ENCODE results near the gene ENOX1. TPM values are rescaled to one million over a fixed set of nuclear protein-coding genes. Genes with fewer than 3 reads are reported as not detected.

Gene ENOX1
- total and polyA plus RNA-seq, 2 of the 8 experiments (the other 6 are each of a cell fraction or from before 2014, with no cell fraction given) = 0.23 to 0.37 TPM

GRCh38 chr13:43799191-43799590, 12.4 kb upstream of the ENOX1 start:
- ChIA-PET CTCF (ENCODE audit: partially characterized antibody) (no interaction called here), POLR2A (ENCODE audit: partially characterized antibody) (no interaction called here)
- H3K4me1 ChIP-seq (replicated peaks in 1 of 4; ENCODE audit: control insufficient read depth in 3 of 4, insufficient read depth in 4 of 4, low read length in 3 of 4) = no peaks in the 10 kb centered on the region
- no peaks in the 10 kb centered on the region for H3K36me3 ChIP-seq (ENCODE audit: control insufficient read depth in 2 of 4, insufficient read depth in 4 of 4, low read length in 3 of 4)
- no peak overlapping the region for H2AK5ac ChIP-seq (ENCODE audit: low read depth, low read length)
- H3K79me1 ChIP-seq (ENCODE audit: low read depth, low read length) = no peaks in the 10 kb centered on the region
- H2BK20ac ChIP-seq (ENCODE audit: low read length) = no peak overlapping the region
- H4K91ac ChIP-seq (replicated peaks; ENCODE audit: insufficient read length, low read length) = no peak overlapping the region
- no peaks in the 10 kb centered on the region for H3K23me2 ChIP-seq (ENCODE audit: low read depth, low read length)
- H4K5ac ChIP-seq (ENCODE audit: insufficient read length, low read depth, low read length) = no peak overlapping the region
- H3K79me2 ChIP-seq (ENCODE audit: control insufficient read depth in 1 of 2, insufficient read depth in 2 of 2, low read length in 2 of 2) = no peaks in the 10 kb centered on the region
- DNase-seq (ENCODE audit: low read depth in 1 of 2, low spot score in 2 of 2) (no peak), FAIRE-seq (no peak)
- H3K27ac ChIP-seq (ENCODE audit: low read depth, low read length) = no peak overlapping the region
- H3K23ac ChIP-seq (ENCODE audit: insufficient read length) = no peak overlapping the region
- H3K4me2 ChIP-seq (ENCODE audit: insufficient read depth in 1 of 2, low read depth in 2 of 2, low read length in 2 of 2) = no peak overlapping the region
- no peak overlapping the region for H2BK5ac ChIP-seq (ENCODE audit: low read depth, low read length)
- no peak overlapping the region for H3K4me3 ChIP-seq (ENCODE audit: extremely low read depth in 1 of 4, insufficient read depth in 2 of 4, low read depth in 3 of 4, low read length in 4 of 4)
- no peak overlapping the region for H3K14ac ChIP-seq (ENCODE audit: insufficient read length)
- H3K56ac ChIP-seq (replicated peaks; ENCODE audit: insufficient read length, low read depth, low read length) = no peak overlapping the region
- 94% methylated on average over 4 of the region's 4 CpGs; no CpG with 5 or more reads in 1 of the 2 experiments for WGBS, 2 experiments (ENCODE audit: extremely low coverage in 1 of 2, insufficient coverage in 1 of 2, insufficient read length in 1 of 2, insufficient replicate concordance in 2 of 2, low coverage in 1 of 2, low lambda C conversion rate in 2 of 2, missing lambda C conversion rate in 1 of 2)
- no peaks in the 10 kb centered on the region for H3K27me3 ChIP-seq (replicated peaks in 1 of 4; ENCODE audit: control insufficient read depth in 3 of 4, extremely low read depth in 1 of 4, insufficient read depth in 3 of 4, low read length in 3 of 4)
- no peak overlapping the region for H2BK120ac ChIP-seq (replicated peaks; ENCODE audit: low read depth, low read length)
- no peak for TF ChIP-seq RXRA (IDR thresholded peaks at IDR 0.05; ENCODE audit: insufficient read depth, low read depth, low read length)
- TF ChIP-seq MAFK (IDR thresholded peaks at IDR 0.05; ENCODE audit: low read depth, low read length) = no peak
- TF ChIP-seq, protein P1, sequence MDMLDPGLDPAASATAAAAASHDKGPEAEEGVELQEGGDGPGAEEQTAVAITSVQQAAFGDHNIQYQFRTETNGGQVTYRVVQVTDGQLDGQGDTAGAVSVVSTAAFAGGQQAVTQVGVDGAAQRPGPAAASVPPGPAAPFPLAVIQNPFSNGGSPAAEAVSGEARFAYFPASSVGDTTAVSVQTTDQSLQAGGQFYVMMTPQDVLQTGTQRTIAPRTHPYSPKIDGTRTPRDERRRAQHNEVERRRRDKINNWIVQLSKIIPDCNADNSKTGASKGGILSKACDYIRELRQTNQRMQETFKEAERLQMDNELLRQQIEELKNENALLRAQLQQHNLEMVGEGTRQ (IDR thresholded peaks at IDR 0.05; ENCODE audit: low read length) = no peak
- TF ChIP-seq POU5F1 (IDR thresholded peaks at IDR 0.05; ENCODE audit: low read depth, low read length) = no peak
- no peak for TF ChIP-seq ASH2L (IDR thresholded peaks at IDR 0.05; ENCODE audit: low read length)
- TF ChIP-seq HDAC2 (IDR thresholded peaks at IDR 0.05; ENCODE audit: borderline replicate concordance in 1 of 2, low read depth in 2 of 2, low read length in 2 of 2) = no peak
- TF ChIP-seq SRF (IDR thresholded peaks at IDR 0.05; ENCODE audit: low read depth, low read length) = no peak
- TF ChIP-seq BCL11A (IDR thresholded peaks at IDR 0.05; ENCODE audit: low read depth in 2 of 2, low read length in 2 of 2) = no peak
- no peak for TF ChIP-seq POLR2AphosphoS5 (IDR thresholded peaks at IDR 0.05; ENCODE audit: low read depth, low read length)
- no peak for TF ChIP-seq SIRT6 (IDR thresholded peaks at IDR 0.05; ENCODE audit: low read length)
- TF ChIP-seq RFX5 (IDR thresholded peaks at IDR 0.05; ENCODE audit: borderline replicate concordance, low read depth, low read length) = no peak
- no peak overlapping the region for H3K18ac ChIP-seq (ENCODE audit: extremely low read depth, low read length)
- H3K9me3 ChIP-seq (ENCODE audit: insufficient read depth in 2 of 2, low read depth in 1 of 2, low read length in 1 of 2) = no peaks in the 10 kb centered on the region
- H2BK15ac ChIP-seq (ENCODE audit: low read length) = no peak overlapping the region
- H2BK12ac ChIP-seq (ENCODE audit: low read depth, low read length) = no peak overlapping the region
- no peaks in the 10 kb centered on the region for H4K20me1 ChIP-seq (replicated peaks in 1 of 2; ENCODE audit: control insufficient read depth in 1 of 2, insufficient read depth in 2 of 2, low read length in 2 of 2)
- H3K9ac ChIP-seq (replicated peaks in 1 of 4; ENCODE audit: extremely low read depth in 1 of 4, low read depth in 3 of 4, low read length in 3 of 4) = no peak overlapping the region
- no peak overlapping the region for H4K8ac ChIP-seq (ENCODE audit: extremely low read depth, insufficient read depth, low read length)
- no peak overlapping the region for H2AFZ ChIP-seq (ENCODE audit: low read length)
- H3K4ac ChIP-seq (replicated peaks; ENCODE audit: insufficient read length, low read depth, low read length) = no peak overlapping the region

Data from H1 (cell line).